Dendritic cell treated with granulocyte-macrophage colony-stimulating factor and Interleukin-4, amounts not matched to agents 40 ng/mL and 50 ng/mL, for 4 days (primary cell): ENCODE measurements around the gene SEMA3E.

ENCODE experiments used
- H3K27ac Mint-ChIP-seq: one replicate; pipeline ENCODE4 v1.8.0; 2022; ENCODE audit warnings: mild to moderate bottlenecking, mixed read lengths
- H3K27me3 Mint-ChIP-seq: one replicate; pipeline ENCODE4 v1.8.0; 2022; ENCODE audit warnings: mild to moderate bottlenecking, mixed read lengths
- H3K36me3 Mint-ChIP-seq: one replicate; pipeline ENCODE4 v1.8.0; 2022; ENCODE audit warnings: low read depth, mixed read lengths
- H3K4me1 Mint-ChIP-seq: one replicate; pipeline ENCODE4 v1.8.0; 2022; ENCODE audit warnings: low read depth, mixed read lengths
- H3K4me3 Mint-ChIP-seq: one replicate; pipeline ENCODE4 v1.8.0; 2022; ENCODE audit warnings: mild to moderate bottlenecking, moderate library complexity, mixed read lengths
- H3K9me3 Mint-ChIP-seq: one replicate; pipeline ENCODE4 v1.8.0; 2022; ENCODE audit warnings: mixed read lengths
- intact Hi-C: fragments of 100-400 bp; cut with micrococcal nuclease; formaldehyde crosslinking; loops from one replicate; pipeline ENCODE4 v1.15.0; 2022

Gene SEMA3E

GRCh38 chr7:83519240-83519639, 129.7 kb downstream of the SEMA3E start:
- Mint-ChIP-seq H3K9me3 (no peaks in the 10 kb centered on the region), H3K36me3 (no peaks in the 10 kb centered on the region), H3K4me3 (no peak overlapping the region), H3K27me3 (no peaks in the 10 kb centered on the region), H3K4me1 (no peaks in the 10 kb centered on the region), H3K27ac (no peak overlapping the region)
- intact Hi-C loops = no loop called here

DNA sequence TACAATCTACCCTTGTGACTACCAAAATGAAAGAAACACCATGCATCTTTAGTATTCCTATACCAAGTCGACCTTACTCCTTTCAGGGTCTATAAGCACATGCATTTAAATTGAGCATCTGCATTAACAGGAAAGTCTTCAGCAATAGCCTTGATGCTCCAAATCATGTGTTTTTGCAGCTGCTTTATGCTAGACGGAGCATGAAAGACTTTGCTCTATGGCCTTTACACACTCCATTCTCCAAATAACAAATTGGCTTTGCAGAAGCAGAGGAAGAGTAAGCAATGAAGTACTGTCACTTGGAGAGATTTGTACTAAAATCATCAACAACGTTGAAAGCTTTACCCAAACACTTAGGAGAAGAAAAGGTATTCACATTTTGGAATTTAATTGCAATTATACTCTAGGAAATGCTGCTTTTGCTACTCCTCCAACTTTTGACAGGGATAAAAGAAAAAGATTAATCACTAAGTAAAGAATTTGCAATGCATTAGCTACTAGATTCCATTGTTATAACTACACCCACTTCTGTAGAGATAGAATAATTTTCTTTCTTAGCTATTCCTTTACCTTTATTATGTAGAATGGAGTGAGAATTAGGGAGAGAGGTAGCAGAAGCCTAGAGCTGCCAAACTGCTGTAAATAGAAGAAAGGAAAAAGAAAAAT, 131.8 kb downstream of the SEMA3E start:
- H3K36me3 Mint-ChIP-seq = no peaks in the 10 kb centered on the region
- no peaks in the 10 kb centered on the region for H3K27me3 Mint-ChIP-seq
- intact Hi-C loops = no loop called here
- no peak overlapping the region for H3K4me3 Mint-ChIP-seq
- no peaks in the 10 kb centered on the region for H3K4me1 Mint-ChIP-seq
- H3K27ac Mint-ChIP-seq = no peak overlapping the region
- no peaks in the 10 kb centered on the region for H3K9me3 Mint-ChIP-seq

DNA sequence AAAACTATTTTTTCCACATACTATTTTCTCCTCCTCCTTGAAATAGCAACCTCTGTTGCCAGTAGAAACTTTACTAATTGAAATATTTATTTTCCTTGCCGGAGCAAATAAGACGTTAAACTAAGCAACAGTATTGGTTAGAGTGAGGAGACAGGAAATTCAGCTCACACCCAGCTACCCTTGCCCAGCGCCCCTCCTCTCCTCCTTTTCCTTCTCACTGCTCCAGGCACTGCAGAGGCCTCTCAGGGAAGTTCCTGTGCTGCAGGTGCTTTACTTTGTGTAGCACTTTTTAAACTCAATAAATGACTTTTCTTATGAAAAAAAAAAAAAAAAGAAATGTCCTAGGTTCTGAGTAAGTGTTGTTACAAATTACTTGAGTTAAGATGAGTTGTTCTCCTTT, 134.0 kb downstream of the SEMA3E start:
- Mint-ChIP-seq H3K9me3 (no peaks in the 10 kb centered on the region), H3K4me3 (no peak overlapping the region), H3K4me1 (no peaks in the 10 kb centered on the region), H3K27me3 (no peaks in the 10 kb centered on the region), H3K27ac (no peak overlapping the region), H3K36me3 (no peaks in the 10 kb centered on the region)
- intact Hi-C loops = no loop called here

GRCh38 chr7:83509255-83510021, 139.5 kb downstream of the SEMA3E start:
- H3K27ac Mint-ChIP-seq = no peak overlapping the region
- no peaks in the 10 kb centered on the region for H3K36me3 Mint-ChIP-seq
- no peaks in the 10 kb centered on the region for H3K27me3 Mint-ChIP-seq
- no peaks in the 10 kb centered on the region for H3K9me3 Mint-ChIP-seq
- intact Hi-C loops = no loop called here
- H3K4me3 Mint-ChIP-seq = no peak overlapping the region
- H3K4me1 Mint-ChIP-seq = no peaks in the 10 kb centered on the region

DNA sequence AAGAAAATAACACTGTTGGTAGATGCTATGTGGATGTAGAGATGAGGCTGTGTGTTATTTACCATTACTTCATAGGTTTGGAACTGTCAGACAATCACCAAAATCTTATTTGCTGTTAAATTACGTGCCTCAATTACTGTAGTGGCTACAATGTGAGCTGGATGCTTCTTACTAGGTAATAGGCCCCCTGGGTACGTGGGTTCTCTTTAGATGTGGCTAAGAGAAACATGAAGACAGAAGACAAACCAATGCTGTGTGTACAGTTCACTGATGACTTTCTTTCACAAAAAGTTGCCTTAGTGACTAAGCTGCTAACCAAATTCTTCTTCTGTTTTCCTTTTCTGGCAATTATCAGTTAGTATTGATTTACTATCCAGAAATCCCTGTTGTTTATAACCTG, 144.6 kb downstream of the SEMA3E start:
- intact Hi-C loops = no loop called here
- Mint-ChIP-seq H3K4me1 (no peaks in the 10 kb centered on the region), H3K36me3 (no peaks in the 10 kb centered on the region), H3K27ac (no peak overlapping the region), H3K27me3 (no peaks in the 10 kb centered on the region), H3K9me3 (no peaks in the 10 kb centered on the region), H3K4me3 (no peak overlapping the region)

DNA sequence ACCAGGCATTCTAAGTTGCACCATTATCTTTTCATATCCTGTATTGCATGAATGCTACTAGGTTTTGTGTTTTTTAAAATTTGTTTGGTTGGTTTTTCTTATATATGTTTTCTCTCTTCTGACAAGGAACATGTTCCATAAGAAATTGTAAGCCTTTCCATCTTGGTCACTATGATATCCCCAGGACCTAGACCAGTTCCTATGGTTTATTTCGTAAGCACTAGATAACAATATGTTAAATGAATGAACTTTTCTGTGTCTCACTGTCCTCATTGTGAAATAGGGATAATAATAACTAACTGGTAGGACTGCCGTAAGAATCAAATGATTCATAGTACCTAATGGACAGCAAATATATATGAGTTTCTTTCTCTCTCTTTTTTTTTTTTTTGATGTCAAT, 146.3 kb downstream of the SEMA3E start:
- Mint-ChIP-seq H3K27ac (no peak overlapping the region), H3K4me1 (no peaks in the 10 kb centered on the region), H3K36me3 (no peaks in the 10 kb centered on the region), H3K27me3 (no peaks in the 10 kb centered on the region), H3K9me3 (no peaks in the 10 kb centered on the region), H3K4me3 (no peak overlapping the region)
- intact Hi-C loops = no loop called here

GRCh38 chr7:83494683-83495082, 154.3 kb downstream of the SEMA3E start:
- intact Hi-C loops = no loop called here
- H3K4me1 Mint-ChIP-seq = no peaks in the 10 kb centered on the region
- H3K9me3 Mint-ChIP-seq = no peaks in the 10 kb centered on the region
- no peaks in the 10 kb centered on the region for H3K36me3 Mint-ChIP-seq
- no peak overlapping the region for H3K4me3 Mint-ChIP-seq
- no peaks in the 10 kb centered on the region for H3K27me3 Mint-ChIP-seq
- H3K27ac Mint-ChIP-seq = no peak overlapping the region

GRCh38 chr7:83492802-83493201, 156.1 kb downstream of the SEMA3E start:
- no peak overlapping the region for H3K4me3 Mint-ChIP-seq
- H3K4me1 Mint-ChIP-seq = no peaks in the 10 kb centered on the region
- H3K9me3 Mint-ChIP-seq = no peaks in the 10 kb centered on the region
- intact Hi-C loops = no loop called here
- no peak overlapping the region for H3K27ac Mint-ChIP-seq
- H3K27me3 Mint-ChIP-seq = no peaks in the 10 kb centered on the region
- no peaks in the 10 kb centered on the region for H3K36me3 Mint-ChIP-seq

GRCh38 chr7:83487801-83488200, 161.1 kb downstream of the SEMA3E start:
- intact Hi-C loops = no loop called here
- no peaks in the 10 kb centered on the region for H3K9me3 Mint-ChIP-seq
- H3K36me3 Mint-ChIP-seq = no peaks in the 10 kb centered on the region
- no peak overlapping the region for H3K4me3 Mint-ChIP-seq
- no peaks in the 10 kb centered on the region for H3K4me1 Mint-ChIP-seq
- no peaks in the 10 kb centered on the region for H3K27me3 Mint-ChIP-seq
- H3K27ac Mint-ChIP-seq = no peak overlapping the region

DNA sequence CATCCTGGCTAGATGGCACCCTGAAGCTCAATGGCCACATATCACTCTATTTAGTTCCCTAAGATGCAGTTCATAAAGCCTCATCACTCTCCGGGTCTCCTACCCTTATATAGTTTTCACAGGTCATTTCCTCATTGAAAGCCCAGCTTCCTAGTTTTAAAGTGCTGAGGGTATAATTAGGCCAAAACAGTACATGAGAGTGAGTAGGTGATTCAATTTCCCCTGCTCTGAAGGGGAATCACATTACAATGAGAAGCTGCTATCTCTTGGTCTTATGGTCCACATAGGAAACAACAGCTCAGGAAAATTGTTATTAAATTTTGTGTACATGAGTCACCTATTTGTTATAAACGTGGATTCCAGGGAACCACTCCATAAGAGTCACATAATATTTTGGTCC, 162.0 kb downstream of the SEMA3E start:
- Mint-ChIP-seq H3K27ac (no peak overlapping the region), H3K36me3 (no peaks in the 10 kb centered on the region), H3K4me3 (no peak overlapping the region), H3K4me1 (no peaks in the 10 kb centered on the region), H3K9me3 (no peaks in the 10 kb centered on the region), H3K27me3 (no peaks in the 10 kb centered on the region)
- intact Hi-C loops = no loop called here

DNA sequence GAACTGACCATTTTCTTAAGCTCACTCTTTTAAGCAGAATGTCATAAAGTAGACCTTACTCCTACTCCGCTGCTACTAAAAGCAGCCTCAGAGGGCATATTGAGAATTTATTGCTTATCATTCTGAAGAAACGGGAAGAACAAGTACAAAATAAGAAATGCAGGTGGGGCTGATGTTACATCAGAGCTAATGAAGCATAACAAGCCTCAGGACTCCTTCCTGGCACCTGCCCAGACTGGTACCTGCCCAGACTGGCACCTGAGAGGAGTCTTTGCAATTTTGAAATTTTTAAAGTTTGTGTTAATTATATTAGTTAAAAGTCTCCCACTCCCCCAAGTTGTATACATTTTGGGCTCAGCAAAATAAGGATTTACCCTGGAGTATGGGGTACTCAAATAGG, 162.4 kb downstream of the SEMA3E start:
- intact Hi-C loops = no loop called here
- H3K9me3 Mint-ChIP-seq = no peaks in the 10 kb centered on the region
- H3K4me3 Mint-ChIP-seq = no peak overlapping the region
- no peaks in the 10 kb centered on the region for H3K36me3 Mint-ChIP-seq
- no peaks in the 10 kb centered on the region for H3K4me1 Mint-ChIP-seq
- H3K27ac Mint-ChIP-seq = no peak overlapping the region
- H3K27me3 Mint-ChIP-seq = no peaks in the 10 kb centered on the region

DNA sequence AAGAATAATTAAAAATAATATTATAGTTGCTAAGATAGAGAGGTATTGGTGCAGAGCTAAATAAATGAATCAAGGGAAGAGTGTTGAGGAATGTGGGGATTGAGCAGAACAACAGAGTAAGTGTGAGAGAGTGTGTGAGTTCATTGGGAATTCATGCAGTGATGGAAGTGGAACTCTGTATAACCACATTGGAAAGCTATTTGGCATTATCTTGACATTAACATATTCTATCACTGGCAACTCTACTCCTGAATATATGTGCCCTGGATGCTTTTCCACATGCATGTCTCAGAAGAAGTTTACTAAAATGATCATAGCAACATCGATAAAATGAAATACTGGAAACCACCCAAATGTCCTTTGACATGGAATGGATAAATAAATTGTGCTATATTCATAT, 164.1 kb downstream of the SEMA3E start:
- no peaks in the 10 kb centered on the region for H3K4me1 Mint-ChIP-seq
- intact Hi-C loops = no loop called here
- no peak overlapping the region for H3K27ac Mint-ChIP-seq
- no peaks in the 10 kb centered on the region for H3K27me3 Mint-ChIP-seq
- no peaks in the 10 kb centered on the region for H3K9me3 Mint-ChIP-seq
- no peak overlapping the region for H3K4me3 Mint-ChIP-seq
- no peaks in the 10 kb centered on the region for H3K36me3 Mint-ChIP-seq

GRCh38 chr7:83484266-83484665, 164.7 kb downstream of the SEMA3E start:
- no peaks in the 10 kb centered on the region for H3K36me3 Mint-ChIP-seq
- H3K4me3 Mint-ChIP-seq = no peak overlapping the region
- no peaks in the 10 kb centered on the region for H3K27me3 Mint-ChIP-seq
- H3K27ac Mint-ChIP-seq = no peak overlapping the region
- intact Hi-C loops = no loop called here
- H3K9me3 Mint-ChIP-seq = no peaks in the 10 kb centered on the region
- H3K4me1 Mint-ChIP-seq = no peaks in the 10 kb centered on the region

DNA sequence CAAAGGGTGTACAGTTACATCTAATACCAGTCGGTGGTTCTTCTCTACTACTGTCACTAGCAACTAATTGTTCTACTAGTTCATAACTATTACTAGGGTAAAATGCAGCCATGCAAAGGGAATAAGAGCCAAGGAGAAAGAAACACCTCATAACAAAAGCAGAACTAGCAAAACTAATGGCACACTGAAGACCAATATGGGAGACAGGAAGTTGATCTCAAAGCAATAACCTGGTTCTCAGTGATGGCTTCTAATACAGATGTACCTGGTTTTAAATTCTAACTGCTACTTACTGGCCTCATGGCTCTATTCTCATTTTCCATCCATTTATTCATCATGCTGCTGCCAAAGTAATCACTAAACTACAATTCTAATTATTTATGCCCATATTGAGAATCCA, 170.3 kb downstream of the SEMA3E start:
- intact Hi-C loops = no loop called here
- Mint-ChIP-seq H3K27ac (no peak overlapping the region), H3K4me3 (no peak overlapping the region), H3K27me3 (no peaks in the 10 kb centered on the region), H3K9me3 (no peaks in the 10 kb centered on the region), H3K36me3 (no peaks in the 10 kb centered on the region), H3K4me1 (no peaks in the 10 kb centered on the region)

- Mint-ChIP-seq H3K9me3 (no peaks in the 10 kb centered on the region), H3K4me1 (no peaks in the 10 kb centered on the region), H3K36me3 (no peaks in the 10 kb centered on the region), H3K4me3 (no peak overlapping the region), H3K27ac (no peak overlapping the region), H3K27me3 (no peaks in the 10 kb centered on the region)
- intact Hi-C loops = no loop called here
Measured at GRCh38 chr7:83476511-83477050, 172.4 kb downstream of the SEMA3E start.
